GM21786 (cell line): ENCODE results near the gene CCL18.
A peak's percentile ranks its signal among the peaks of the same experiment; 100 is the strongest.
"Not testable (repeated sequence)": the region's sequence is repeated elsewhere in the genome, so short reads cannot be mapped to it uniquely, and the experiment has no call there.

ENCODE experiments used
- ATAC-seq: cut with Tn5 transposase; IDR thresholded peaks from one replicate; pipeline ENCODE4 v1.9.1; 2021; ENCODE audit not compliant: unreplicated experiment

Gene CCL18

GRCh38 chr17:36099004-36099403 is 34.9 kb downstream of the CCL18 start:
- ATAC-seq, result not testable (repeated sequence)

- ATAC-seq, result peak; percentile 71
Measured at GRCh38 chr17:36103401-36103975, 39.4 kb downstream of the CCL18 start, which contains the start of gene CCL4. Gene CCL4, plus strand, starts transcription at chr17:36103827. Its CDS starts 79 bp downstream, at chr17:36103906.

DNA sequence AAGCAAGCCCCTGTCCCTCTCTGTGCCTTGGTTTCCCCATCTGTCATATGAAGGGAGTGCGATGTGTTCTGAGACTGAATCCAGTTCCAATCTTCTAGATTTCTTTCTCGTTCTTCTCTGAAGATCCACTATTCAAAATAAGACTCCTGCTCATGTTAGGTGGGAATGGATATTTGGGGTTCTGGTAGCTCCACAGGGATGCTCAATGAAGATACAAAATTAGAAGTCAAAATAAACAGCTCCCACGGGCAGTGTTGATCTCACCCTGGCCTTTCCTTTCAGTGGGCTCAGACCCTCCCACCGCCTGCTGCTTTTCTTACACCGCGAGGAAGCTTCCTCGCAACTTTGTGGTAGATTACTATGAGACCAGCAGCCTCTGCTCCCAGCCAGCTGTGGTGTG is 40.2 kb downstream of the CCL18 start:
- ATAC-seq, result not testable (repeated sequence)

GRCh38 chr17:36104701-36105181 is 40.7 kb downstream of the CCL18 start:
- ATAC-seq, result no peak

DNA sequence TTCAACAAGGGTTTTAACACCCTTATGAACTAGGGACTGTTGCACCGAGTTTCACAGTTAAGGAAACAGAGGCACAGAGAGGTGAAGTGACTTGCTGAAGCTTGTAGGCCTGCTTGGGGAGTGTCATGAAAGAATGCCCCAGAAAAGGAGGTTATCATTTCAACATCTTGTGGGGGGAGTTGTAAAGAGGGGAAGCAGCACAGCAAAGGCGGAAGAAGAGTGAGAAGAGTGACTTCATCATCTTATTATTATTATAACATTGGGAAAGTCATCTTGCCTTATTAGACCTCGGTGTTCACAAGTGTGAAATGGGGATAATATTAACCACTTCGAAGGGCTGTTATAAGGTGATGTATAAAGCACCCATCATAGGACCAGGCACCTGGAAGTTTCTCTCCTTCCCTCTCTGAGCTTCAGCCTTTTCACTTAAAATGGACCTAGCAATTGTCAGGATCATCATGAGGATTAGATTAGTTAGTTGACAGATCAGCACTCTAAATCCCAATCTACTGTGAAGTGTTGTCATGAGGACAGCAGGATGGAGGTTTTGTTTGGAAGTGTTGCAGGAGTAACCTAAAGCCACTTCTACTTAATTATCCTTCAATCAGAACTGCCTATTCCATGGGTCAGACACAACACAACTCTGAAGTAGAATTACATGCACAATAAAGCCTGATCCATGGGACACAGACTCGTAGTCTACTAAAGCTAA is 41.9 kb downstream of the CCL18 start:
- no peak for ATAC-seq

DNA sequence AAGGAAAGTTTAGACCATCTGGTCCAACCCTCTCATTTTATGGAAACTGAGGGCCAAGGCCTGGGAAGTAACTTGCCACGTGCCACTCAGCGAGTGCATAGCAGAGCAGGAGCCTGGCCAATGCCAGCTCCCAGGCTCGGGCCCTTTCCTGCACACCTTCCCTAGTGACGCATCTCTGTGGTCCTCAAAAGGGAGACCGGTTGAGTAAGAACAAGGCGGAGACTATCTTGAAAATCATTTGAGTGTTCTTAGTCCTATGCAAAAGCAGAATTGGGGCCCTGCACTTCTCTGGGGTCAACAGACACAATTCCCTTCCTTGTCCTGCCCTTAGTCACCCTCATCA is 42.4 kb downstream of the CCL18 start:
- no peak for ATAC-seq

DNA sequence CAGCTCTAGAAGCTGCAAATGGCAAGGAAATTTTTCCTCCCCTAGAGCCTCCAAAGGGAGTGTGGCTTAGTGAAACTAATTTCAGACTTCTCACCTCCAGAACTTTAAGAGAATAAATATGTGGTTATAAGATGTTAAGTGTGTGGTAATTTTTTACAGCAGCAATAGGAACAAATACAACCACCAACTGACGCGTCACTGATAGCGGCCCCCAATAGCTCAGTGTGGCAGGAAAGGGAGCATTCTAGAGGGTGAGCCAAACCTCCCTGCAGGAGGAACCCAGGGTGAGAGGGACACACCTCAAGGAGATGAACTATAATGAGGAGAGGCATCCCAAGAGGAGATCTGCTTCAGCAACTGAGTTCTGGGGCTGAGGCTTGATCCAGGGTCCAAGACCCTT is 43.6 kb downstream of the CCL18 start:
- no peak for ATAC-seq

DNA sequence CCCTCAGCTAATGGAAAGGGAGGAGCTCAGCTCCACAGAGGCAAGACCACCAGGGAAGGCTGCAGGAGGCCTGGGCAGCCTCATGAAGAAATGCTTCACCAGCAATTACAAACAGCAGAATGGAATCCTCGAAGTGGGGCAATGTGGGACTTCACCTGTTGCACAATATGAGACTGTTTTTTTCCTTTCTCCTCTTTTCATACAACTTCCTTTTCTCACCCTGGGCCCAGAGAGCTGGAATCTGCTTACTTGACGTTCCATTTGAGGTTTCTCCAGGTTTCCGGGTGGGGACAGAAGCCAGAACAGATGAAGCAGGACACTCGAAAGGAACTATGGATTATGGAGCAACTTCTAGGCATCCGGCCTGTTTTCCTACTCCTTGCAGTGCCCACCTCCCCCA is 44.2 kb downstream of the CCL18 start:
- ATAC-seq, result not testable (repeated sequence)

GRCh38 chr17:36111068-36111490 is 47.0 kb downstream of the CCL18 start:
- ATAC-seq, result no peak

DNA sequence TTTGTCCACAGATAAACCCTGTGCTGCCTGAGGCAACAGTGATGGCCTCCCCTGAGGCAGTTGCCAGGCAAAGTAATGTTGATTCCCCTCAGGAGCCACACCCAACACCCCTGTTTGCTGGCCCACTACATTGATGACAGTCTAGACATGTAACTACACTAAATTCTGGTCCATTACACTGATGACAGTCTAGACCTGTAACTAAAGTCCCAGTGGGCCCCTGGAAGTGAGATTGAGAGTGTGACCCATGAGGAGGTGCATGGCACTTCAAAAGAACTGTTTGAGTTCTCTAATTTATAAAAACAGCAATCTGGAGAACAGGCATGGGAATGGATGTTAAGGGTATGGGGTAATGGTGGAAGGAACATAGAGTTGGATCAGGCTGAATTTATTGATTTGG is 48.5 kb downstream of the CCL18 start:
- no peak for ATAC-seq

GRCh38 chr17:36113131-36113530 is 49.1 kb downstream of the CCL18 start:
- ATAC-seq, result not testable (repeated sequence)

GRCh38 chr17:36114971-36115648 is 51.0 kb downstream of the CCL18 start:
- ATAC-seq, result not testable (repeated sequence)

- ATAC-seq, result not testable (repeated sequence)
Measured at GRCh38 chr17:36115649-36115977, 51.5 kb downstream of the CCL18 start.

- ATAC-seq, result no peak
Measured at GRCh38 chr17:36117505-36118382, 53.7 kb downstream of the CCL18 start.

DNA sequence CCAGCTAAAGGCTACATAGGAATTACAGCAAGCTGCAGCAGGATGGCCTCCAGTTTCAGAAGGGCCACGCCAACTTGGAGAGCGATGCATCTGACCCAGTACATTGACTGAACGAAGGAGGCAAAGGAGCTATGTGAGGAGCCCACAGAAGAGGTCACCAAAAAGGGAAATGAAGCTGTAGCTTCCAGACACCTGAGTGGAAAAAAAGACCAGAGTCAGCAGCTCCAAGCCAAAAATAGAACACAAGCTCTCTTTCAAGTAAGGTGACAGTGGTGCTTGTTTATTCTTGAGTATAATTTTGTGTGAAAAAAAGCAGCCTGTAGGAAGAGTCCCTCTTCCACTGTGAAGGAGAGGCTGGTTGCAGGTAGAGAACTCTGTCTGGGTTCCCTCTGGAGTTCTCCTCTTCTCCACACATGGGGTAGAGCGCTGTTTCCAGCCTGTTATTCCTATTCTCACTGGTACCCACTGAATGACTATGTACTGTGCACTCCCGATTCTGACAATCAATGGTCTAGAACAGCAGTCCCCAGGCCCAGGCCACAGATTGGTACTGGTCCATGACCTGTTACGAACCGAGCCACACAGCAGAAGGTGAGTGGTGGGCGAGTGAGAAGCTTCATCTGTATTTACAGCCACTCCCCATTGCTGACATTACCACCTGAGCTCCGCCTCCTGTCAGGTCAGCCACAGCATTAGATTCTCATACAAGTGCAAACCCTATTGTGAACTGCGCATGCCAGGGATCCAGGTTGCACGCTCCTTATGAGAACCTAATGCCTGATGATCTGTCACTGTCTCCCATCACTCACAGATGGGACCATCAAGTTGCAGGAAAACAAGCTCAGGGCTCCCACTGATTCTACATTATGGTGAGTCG is 54.6 kb downstream of the CCL18 start:
- no peak for ATAC-seq

DNA sequence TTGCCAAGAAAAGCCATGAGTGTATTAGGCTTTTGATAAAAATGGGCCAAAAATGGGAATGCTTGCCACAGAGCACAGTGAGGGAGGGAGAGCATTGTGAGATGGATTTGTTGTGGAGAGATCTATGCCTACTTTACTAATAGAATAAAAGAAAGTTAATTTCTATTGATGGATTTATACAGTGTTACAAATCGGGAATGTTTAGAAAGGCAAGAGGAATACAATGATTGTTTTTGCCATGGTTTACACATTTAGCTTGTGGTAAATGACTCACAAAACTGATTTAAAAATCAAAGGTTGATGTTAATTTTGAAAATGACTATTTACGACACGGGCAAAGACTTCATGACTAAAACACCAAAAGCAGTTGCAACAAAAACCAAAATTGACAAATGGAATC is 56.1 kb downstream of the CCL18 start:
- no peak for ATAC-seq

- not testable (repeated sequence) for ATAC-seq
Measured at GRCh38 chr17:36121099-36121498, 57.0 kb downstream of the CCL18 start.
